Ovary (tissue), 3 donors: Measurements from ENCODE around the gene VAMP5.

ENCODE experiments used
- EP300 ChIP-seq: sonication (generic); formaldehyde crosslinking; IDR thresholded peaks from one replicate; pipeline ENCODE4 v1.6.1; 2017; ENCODE audit warnings: antibody characterized with exemption
- POLR2A ChIP-seq: fragments of 450-650 bp; IDR thresholded peaks from one replicate; pipeline ENCODE4 v1.6.1; 2017; ENCODE audit warnings: antibody characterized with exemption, mild to moderate bottlenecking, moderate library complexity
- TF ChIP-seq, protein P1 (sequence below), 3 donors: fragments of 450-650 bp in 2 of 3; fragments of 200-600 bp in 1 of 3; IDR thresholded peaks; one replicate each; pipeline versions ENCODE4 v1.5.1 to v1.8.0; 2016 to 2022; ENCODE audit warnings: antibody characterized with exemption in 3 of 3, mild to moderate bottlenecking in 1 of 3
- donor health status: DM: no; HTN: no; CAD: no.

DNA sequence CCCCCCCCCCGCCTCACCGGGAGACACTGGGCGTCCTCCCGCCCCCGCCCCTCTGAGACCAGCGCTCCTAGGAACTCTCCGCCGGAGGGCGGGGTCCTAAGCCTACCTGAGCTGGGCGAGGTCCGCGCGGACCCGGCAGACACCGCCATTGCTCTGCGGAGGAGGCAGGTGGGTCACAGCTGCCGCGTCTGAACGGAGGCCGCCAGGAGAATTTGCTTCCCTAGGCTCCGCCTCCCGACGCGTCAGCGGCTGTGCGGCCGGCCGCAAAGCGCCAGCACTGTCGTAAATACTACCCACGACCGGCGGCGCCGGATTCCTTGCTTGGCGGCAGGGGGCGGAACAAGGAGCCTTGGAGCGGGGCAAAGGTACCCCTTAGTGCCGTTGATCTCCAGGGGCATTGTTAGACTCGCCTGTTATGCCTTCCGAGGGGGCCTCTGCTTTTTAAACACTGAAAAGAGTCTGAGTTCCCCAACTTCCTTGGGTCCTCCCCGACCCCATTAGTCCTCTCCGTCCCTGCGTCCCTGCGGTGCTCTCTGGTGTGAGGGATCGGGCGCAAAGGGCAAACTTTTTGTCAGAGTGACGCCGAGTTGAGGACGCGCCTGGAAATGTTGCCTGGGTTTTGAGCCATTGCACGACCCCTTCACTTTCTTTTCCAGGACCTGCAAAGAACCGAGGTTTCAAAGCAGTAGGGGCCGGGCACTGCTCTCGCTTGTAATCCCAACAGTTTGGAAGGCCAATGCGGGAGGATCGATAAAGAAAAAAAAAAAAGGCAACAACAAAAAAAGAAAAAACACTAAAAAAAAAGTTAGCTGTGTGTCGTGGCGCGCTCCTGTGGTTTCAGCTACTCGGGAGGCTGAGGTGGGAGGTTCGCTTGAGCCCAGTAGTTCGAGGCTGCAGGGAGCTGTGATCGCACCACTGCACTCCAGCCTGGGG lies 22.7 kb upstream of the VAMP5 start, which contains the start of gene GGCX:
- TF ChIP-seq POLR2A (peak; percentile 81), EP300 (no peak)
- TF ChIP-seq, protein P1, sequence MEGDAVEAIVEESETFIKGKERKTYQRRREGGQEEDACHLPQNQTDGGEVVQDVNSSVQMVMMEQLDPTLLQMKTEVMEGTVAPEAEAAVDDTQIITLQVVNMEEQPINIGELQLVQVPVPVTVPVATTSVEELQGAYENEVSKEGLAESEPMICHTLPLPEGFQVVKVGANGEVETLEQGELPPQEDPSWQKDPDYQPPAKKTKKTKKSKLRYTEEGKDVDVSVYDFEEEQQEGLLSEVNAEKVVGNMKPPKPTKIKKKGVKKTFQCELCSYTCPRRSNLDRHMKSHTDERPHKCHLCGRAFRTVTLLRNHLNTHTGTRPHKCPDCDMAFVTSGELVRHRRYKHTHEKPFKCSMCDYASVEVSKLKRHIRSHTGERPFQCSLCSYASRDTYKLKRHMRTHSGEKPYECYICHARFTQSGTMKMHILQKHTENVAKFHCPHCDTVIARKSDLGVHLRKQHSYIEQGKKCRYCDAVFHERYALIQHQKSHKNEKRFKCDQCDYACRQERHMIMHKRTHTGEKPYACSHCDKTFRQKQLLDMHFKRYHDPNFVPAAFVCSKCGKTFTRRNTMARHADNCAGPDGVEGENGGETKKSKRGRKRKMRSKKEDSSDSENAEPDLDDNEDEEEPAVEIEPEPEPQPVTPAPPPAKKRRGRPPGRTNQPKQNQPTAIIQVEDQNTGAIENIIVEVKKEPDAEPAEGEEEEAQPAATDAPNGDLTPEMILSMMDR (IDR thresholded peaks at IDR 0.05) = peak in 2 of 3 donors; percentile 41 to 62
